Measurements from ENCODE around the gene INPP5E.
"Not testable (repeated sequence)": the region's sequence is repeated elsewhere in the genome, so short reads cannot be mapped to it uniquely, and the experiment has no call there.

INPP5E gene

GRCh38 chr9:136407061-136407460 lies 32.6 kb downstream of the INPP5E start:
- FAIRE-seq; DNase-seq (ENCODE audit: insufficient read length, low spot score): not testable (repeated sequence)

- DNase-seq (ENCODE audit: insufficient read length, low spot score); FAIRE-seq: not testable (repeated sequence)
These were observed 33.7 kb downstream of the INPP5E start for GRCh38 chr9:136405904-136406303.

GRCh38 chr9:136405481-136405880 lies 34.2 kb downstream of the INPP5E start:
- DNase-seq (ENCODE audit: insufficient read length, low spot score) (no peak), FAIRE-seq (no peak)

GRCh38 chr9:136404801-136405136 lies 34.9 kb downstream of the INPP5E start:
- peak; percentile 45 for FAIRE-seq
- no peak for DNase-seq (ENCODE audit: insufficient read length, low spot score)

GRCh38 chr9:136403915-136404800 lies 35.5 kb downstream of the INPP5E start:
- DNase-seq (ENCODE audit: insufficient read length, low spot score) = no peak

GRCh38 chr9:136403538-136403914 lies 36.1 kb downstream of the INPP5E start:
- FAIRE-seq = peak; percentile 88
- peak; percentile 56 for DNase-seq (ENCODE audit: insufficient read length, low spot score)

More at GRCh38 chr9:136403915-136404800, 35.5 kb downstream of the INPP5E start:
- peak; percentile 89 for FAIRE-seq

- FAIRE-seq = no peak
- DNase-seq (ENCODE audit: insufficient read length, low spot score) = no peak
These were observed 37.6 kb downstream of the INPP5E start for GRCh38 chr9:136402067-136402466.

- DNase-seq (ENCODE audit: insufficient read length, low spot score) = no peak
- FAIRE-seq = no peak
These were observed 38.3 kb downstream of the INPP5E start for GRCh38 chr9:136401173-136401922.

GRCh38 chr9:136400038-136400834 lies 39.4 kb downstream of the INPP5E start, which contains the start of gene SNAPC4:
Gene SNAPC4, minus strand, starts transcription at chr9:136400170. Its CDS starts 1,742 bp downstream, at chr9:136398428.
- FAIRE-seq (peak; percentile 95), DNase-seq (ENCODE audit: insufficient read length, low spot score) (peak; percentile 98)

- no peak for FAIRE-seq
- no peak for DNase-seq (ENCODE audit: insufficient read length, low spot score)
These were observed 40.2 kb downstream of the INPP5E start for GRCh38 chr9:136399176-136400037.

GRCh38 chr9:136398286-136398685 lies 41.4 kb downstream of the INPP5E start:
- no peak for FAIRE-seq
- DNase-seq (ENCODE audit: insufficient read length, low spot score) = no peak

- FAIRE-seq (no peak), DNase-seq (ENCODE audit: insufficient read length, low spot score) (no peak)
These were observed 42.0 kb downstream of the INPP5E start for GRCh38 chr9:136397643-136398042.

GRCh38 chr9:136396219-136396515 lies 43.5 kb downstream of the INPP5E start:
- no peak for DNase-seq (ENCODE audit: insufficient read length, low spot score)
- no peak for FAIRE-seq

- FAIRE-seq = no peak
- DNase-seq (ENCODE audit: insufficient read length, low spot score) = no peak
These were observed 44.1 kb downstream of the INPP5E start for GRCh38 chr9:136395345-136396218.

- DNase-seq (ENCODE audit: insufficient read length, low spot score) (no peak), FAIRE-seq (no peak)
These were observed 44.7 kb downstream of the INPP5E start for GRCh38 chr9:136395020-136395340.

GRCh38 chr9:136394312-136395019 lies 45.2 kb downstream of the INPP5E start:
- no peak for FAIRE-seq

GRCh38 chr9:136393531-136393930 lies 46.1 kb downstream of the INPP5E start:
- FAIRE-seq (no peak), DNase-seq (ENCODE audit: insufficient read length, low spot score) (no peak)

More at GRCh38 chr9:136394312-136395019, 45.2 kb downstream of the INPP5E start:
- no peak for DNase-seq (ENCODE audit: insufficient read length, low spot score)

- no peak for FAIRE-seq
- no peak for DNase-seq (ENCODE audit: insufficient read length, low spot score)
These were observed 46.9 kb downstream of the INPP5E start for GRCh38 chr9:136392538-136393449.

Measured in GM19239 (cell line).